Measurements from ENCODE around the gene GET3.

- TF ChIP-seq EZH2phosphoT487 (IDR thresholded peaks at IDR 0.05; ENCODE audit: borderline replicate concordance, low read length): no peak
- no peak for TF ChIP-seq CTCF (IDR thresholded peaks at IDR 0.05; ENCODE audit: low read depth, low read length, poor library complexity, severe bottlenecking)
Observed at GRCh38 chr19:12722566-12723380, 14.5 kb upstream of the GET3 start.

All from DOHH2 (cell line).